HepG2 (cell line): ENCODE results near the gene SEMA7A. TPM values are rescaled to one million over a fixed set of nuclear protein-coding genes. Genes with fewer than 3 reads are reported as not detected.

Experiments
- AKNA ChIP-seq: sonication (generic); formaldehyde crosslinking; IDR thresholded peaks from 2 replicates; pipeline ENCODE4 v1.4.0; 2020; ENCODE audit warnings: missing genetic modification reagents, borderline replicate concordance
- ARID2 ChIP-seq: sonication (generic); formaldehyde crosslinking; IDR thresholded peaks from 2 replicates; pipeline ENCODE4 v1.8.1; 2022; ENCODE audit warnings: mild to moderate bottlenecking, missing genetic modification reagents, borderline replicate concordance
- CHD4 ChIP-seq: fragments of 200-600 bp; sonication (generic); IDR thresholded peaks from 2 replicates; pipeline ENCODE4 v1.7.0; 2017; ENCODE audit warnings: mild to moderate bottlenecking, low read length, borderline replicate concordance
- E2F2 ChIP-seq: sonication (generic); formaldehyde crosslinking; IDR thresholded peaks from 2 replicates; pipeline ENCODE4 v1.4.0; 2020; ENCODE audit warnings: missing genetic modification reagents, borderline replicate concordance
- HNRNPLL ChIP-seq: fragments of 200-400 bp; formaldehyde crosslinking; IDR thresholded peaks from 2 replicates; pipeline ENCODE4 v1.6.1; 2017; ENCODE audit warnings: mild to moderate bottlenecking, low read depth, low read length; ENCODE audit not compliant: poor library complexity, severe bottlenecking
- JUNB ChIP-seq: sonication (generic); formaldehyde crosslinking; IDR thresholded peaks from 2 replicates; pipeline ENCODE4 v1.8.0; 2022; ENCODE audit warnings: missing genetic modification reagents, mild to moderate bottlenecking, borderline replicate concordance
- KDM3A ChIP-seq: IDR thresholded peaks from 2 replicates; pipeline ENCODE4 v1.6.1; 2018; ENCODE audit warnings: low read depth, missing compliant biosample characterization
- NFIC ChIP-seq: IDR thresholded peaks from 2 replicates; pipeline ENCODE4 v1.6.1; 2012; ENCODE audit warnings: mild to moderate bottlenecking, low read length, inconsistent platforms
- NFKB2 ChIP-seq: sonication (generic); formaldehyde crosslinking; IDR thresholded peaks from 2 replicates; pipeline ENCODE4 v1.4.0; 2020; ENCODE audit warnings: missing genetic modification reagents, borderline replicate concordance
- NFYB ChIP-seq: sonication (generic); formaldehyde crosslinking; IDR thresholded peaks from 2 replicates; pipeline ENCODE4 v1.4.0; 2020; ENCODE audit warnings: missing genetic modification reagents
- ONECUT2 ChIP-seq: sonication (generic); formaldehyde crosslinking; IDR thresholded peaks from 2 replicates; pipeline ENCODE4 v1.4.0; 2020; ENCODE audit warnings: missing genetic modification reagents
- PHF21A ChIP-seq: sonication (generic); formaldehyde crosslinking; IDR thresholded peaks from 2 replicates; pipeline ENCODE4 v1.5.0; 2020; ENCODE audit warnings: mild to moderate bottlenecking, missing genetic modification reagents
- PHF8 ChIP-seq: sonication (generic); formaldehyde crosslinking; IDR thresholded peaks from 2 replicates; pipeline ENCODE4 v1.5.0; 2020; ENCODE audit warnings: missing genetic modification reagents
- PTBP1 ChIP-seq: fragments of 200-400 bp; formaldehyde crosslinking; IDR thresholded peaks from 2 replicates; pipeline ENCODE4 v1.6.1; 2018; ENCODE audit warnings: low read length, low read depth; ENCODE audit not compliant: poor library complexity, severe bottlenecking
- REL ChIP-seq: sonication (generic); formaldehyde crosslinking; conservative IDR thresholded peaks from 2 replicates; pipeline ENCODE4 v1.8.0; 2022; ENCODE audit warnings: mild to moderate bottlenecking, missing genetic modification reagents, moderate library complexity
- RFX3 ChIP-seq: IDR thresholded peaks from 2 replicates; pipeline ENCODE4 v1.6.1; 2016; ENCODE audit warnings: missing biosample characterization, missing genetic modification reagents
- RFXANK ChIP-seq: IDR thresholded peaks from 2 replicates; pipeline ENCODE4 v1.6.1; 2016
- SOX13 ChIP-seq, 3 experiments: fragments of 450-650 bp in 1 of 3; sonication (generic) in 1 of 3; formaldehyde crosslinking in 1 of 3; IDR thresholded peaks in 2 of 3; conservative IDR thresholded peaks in 1 of 3; 2 replicates each; pipeline versions ENCODE4 v1.5.0 to v1.6.1; 2016 to 2020; ENCODE audit warnings: antibody characterized with exemption in 1 of 3, mild to moderate bottlenecking in 1 of 3, missing compliant biosample characterization in 1 of 3, missing genetic modification reagents in 1 of 3, moderate library complexity in 1 of 3
- TEAD2 ChIP-seq: sonication (generic); formaldehyde crosslinking; IDR thresholded peaks from 2 replicates; pipeline ENCODE4 v1.9.0; 2021; ENCODE audit warnings: missing genetic modification reagents
- XRCC5 ChIP-seq: fragments of 200-400 bp; formaldehyde crosslinking; optimal IDR thresholded peaks from 2 replicates; pipeline ENCODE3; 2017; ENCODE audit warnings: mild to moderate bottlenecking, low read length
- ZFAT ChIP-seq: sonication (generic); formaldehyde crosslinking; conservative IDR thresholded peaks from 2 replicates; pipeline ENCODE4 v1.8.1; 2023; ENCODE audit warnings: missing genetic modification reagents, inconsistent platforms
- ZMAT3 ChIP-seq: sonication (generic); formaldehyde crosslinking; conservative IDR thresholded peaks from 2 replicates; pipeline ENCODE4 v1.7.0; 2021; ENCODE audit warnings: missing genetic modification reagents
- ZNF232 ChIP-seq: sonication (generic); formaldehyde crosslinking; IDR thresholded peaks from 2 replicates; pipeline ENCODE4 v1.4.0; 2020; ENCODE audit warnings: missing genetic modification reagents, borderline replicate concordance
- ZNF567 ChIP-seq: sonication (generic); formaldehyde crosslinking; IDR thresholded peaks from 2 replicates; pipeline ENCODE4 v1.8.1; 2023; ENCODE audit warnings: mild to moderate bottlenecking, missing genetic modification reagents, borderline replicate concordance
- ZSCAN20 ChIP-seq: sonication (generic); formaldehyde crosslinking; IDR thresholded peaks from 2 replicates; pipeline ENCODE4 v1.4.0; 2020; ENCODE audit warnings: missing genetic modification reagents, mild to moderate bottlenecking, borderline replicate concordance
- polyA plus RNA-seq, 8 experiments: library from polyadenylated mRNA; depleted of rRNA in 3 of 8; stranded (reverse) in 7 of 8; unstranded in 1 of 8; fragments of >200 nt; fragmentation: Illumina TruSeq in 4 of 8; extraction: Trizol in 4 of 8; gene quantifications; 2 replicates each; pipeline versions ENCODE4 v1.2.1 to v1.2.3, GENCODE V29; 2011 to 2016; ENCODE audit warnings: low read depth in 4 of 8, missing spikeins in 1 of 8, mixed read lengths in 1 of 8; ENCODE audit not compliant: insufficient read depth in 1 of 8
- total RNA-seq, 5 experiments: library from RNA; depleted of rRNA; stranded (reverse); fragments of >200 nt; fragmentation: Illumina TruSeq; extraction: Trizol; gene quantifications; 2 replicates each; pipeline ENCODE4 v1.2.3, GENCODE V29; 2016; ENCODE audit warnings: low read depth in 1 of 5

SEMA7A gene
- total and polyA plus RNA-seq, 2 of the 13 experiments (the other 11 are each of a cell fraction or from before 2014, with no cell fraction given), result 9.0 to 15.8 TPM

- TF ChIP-seq ONECUT2 (no peak), RFX3 (CRISPR knock-in tag) (no peak), SOX13 (IDR thresholded peaks at IDR 0.05) (no peak), SOX13 (CRISPR knock-in tag; conservative IDR thresholded peaks at IDR 0.05 in 1 of 2, IDR thresholded peaks at IDR 0.05 in 1 of 2) (no peak; a peak in 1 of 4 replicates), ZFAT (CRISPR knock-in tag) (no peak), ZMAT3 (CRISPR knock-in tag) (no peak), ARID2 (CRISPR knock-in tag) (no peak), ZSCAN20 (CRISPR knock-in tag) (no peak), HNRNPLL (peak; percentile 26), TEAD2 (CRISPR knock-in tag) (no peak), E2F2 (no peak), NFIC (no peak), CHD4 (no peak), NFYB (CRISPR knock-in tag) (peak; percentile 70), PHF21A (CRISPR knock-in tag) (peak; percentile 59), RFXANK (CRISPR knock-in tag) (peak; percentile 53; the same call in 1 of the 2 replicates), ZNF567 (CRISPR knock-in tag) (0 out of 2 replicates have a peak, but pooled peaks have one; percentile 64), AKNA (CRISPR knock-in tag) (no peak), JUNB (CRISPR knock-in tag) (no peak), PHF8 (CRISPR knock-in tag) (0 out of 2 replicates have a peak, but pooled peaks have one; percentile 31), XRCC5 (peak; percentile 70), NFKB2 (CRISPR knock-in tag) (peak; percentile 67; the same call in 1 of the 2 replicates), REL (no peak), ZNF232 (no peak), PTBP1 (no peak), KDM3A (CRISPR knock-in tag) (peak; percentile 54; the same call in 1 of the 2 replicates)
Observed at GRCh38 chr15:74382004-74382816, 51.5 kb downstream of the SEMA7A start (continued).
